ENCODE data around the gene UCN3. TPM values are rescaled to one million over a fixed set of nuclear protein-coding genes. Genes with fewer than 3 reads are reported as not detected.
A peak's percentile ranks its signal among the peaks of the same experiment; 100 is the strongest.
"Not testable (repeated sequence)": the region's sequence is repeated elsewhere in the genome, so short reads cannot be mapped to it uniquely, and the experiment has no call there.

UCN3 gene
- total RNA-seq, 1 experiment from 2014 or later = not detected

- DNase-seq (ENCODE audit: low spot score) = no peak
These were observed 39.7 kb downstream of the UCN3 start, which contains the start of gene TUBAL3 for GRCh38 chr10:5404208-5405041. TSS of gene TUBAL3 (minus strand) at chr10:5404828. CDS start at chr10:5404792, 36 bp downstream.

GRCh38 chr10:5406918-5407317 is 42.2 kb downstream of the UCN3 start:
- no peak for DNase-seq (ENCODE audit: low spot score)

- DNase-seq (ENCODE audit: low spot score) = not testable (repeated sequence)
These were observed 46.0 kb downstream of the UCN3 start for GRCh38 chr10:5410787-5411186.

- no peak for DNase-seq (ENCODE audit: low spot score)
These were observed 47.1 kb downstream of the UCN3 start for GRCh38 chr10:5411941-5412276.

- peak; percentile 81 for DNase-seq (ENCODE audit: low spot score)
These were observed 47.6 kb downstream of the UCN3 start, which contains the start of gene NET1 for GRCh38 chr10:5412277-5412941. TSS of gene NET1 (plus strand) at chr10:5412557. CDS start at chr10:5412693, 136 bp downstream.

GRCh38 chr10:5413012-5413938 is 48.5 kb downstream of the UCN3 start:
- peak; percentile 27 for DNase-seq (ENCODE audit: low spot score)

DNA sequence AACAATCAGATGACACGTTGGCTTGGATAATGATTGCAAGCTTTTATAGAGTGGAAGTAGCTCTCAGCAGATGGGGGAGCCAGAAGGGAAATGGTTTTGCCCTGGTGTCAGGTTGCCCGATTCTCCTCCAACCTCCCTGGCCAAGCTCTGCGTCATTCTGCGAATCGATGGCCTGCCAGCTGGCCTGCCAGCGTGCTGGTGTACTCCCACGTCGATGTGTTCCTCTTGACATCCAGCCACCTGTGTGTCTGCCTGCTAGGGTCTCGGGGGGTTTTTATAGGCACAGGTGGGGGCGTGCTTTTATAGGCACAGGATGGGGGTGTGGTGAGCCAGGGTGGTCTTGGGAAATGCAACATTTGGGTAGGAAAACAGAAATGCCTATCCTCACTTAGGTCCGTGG is 52.2 kb downstream of the UCN3 start:
- no peak for DNase-seq (ENCODE audit: low spot score)

DNA sequence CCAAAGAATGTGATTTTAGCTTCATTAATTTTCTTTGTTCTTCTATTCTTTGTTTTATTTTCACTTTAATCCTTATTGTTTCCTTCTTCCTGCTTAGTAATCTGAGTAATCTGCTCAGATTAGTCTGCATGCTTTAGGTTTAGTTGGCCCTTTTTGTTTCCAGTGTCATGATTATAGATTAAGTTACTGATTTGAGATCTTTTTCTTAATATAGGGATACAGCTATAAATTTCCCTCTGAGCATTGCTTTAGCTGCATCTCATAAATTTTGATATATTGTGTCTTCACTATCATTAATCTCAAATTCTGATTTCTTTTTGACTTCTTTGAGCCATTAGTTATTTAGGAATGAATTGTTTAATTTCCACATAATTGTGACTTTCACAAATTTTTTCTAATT is 53.8 kb downstream of the UCN3 start:
- DNase-seq (ENCODE audit: low spot score) = no peak

DNA sequence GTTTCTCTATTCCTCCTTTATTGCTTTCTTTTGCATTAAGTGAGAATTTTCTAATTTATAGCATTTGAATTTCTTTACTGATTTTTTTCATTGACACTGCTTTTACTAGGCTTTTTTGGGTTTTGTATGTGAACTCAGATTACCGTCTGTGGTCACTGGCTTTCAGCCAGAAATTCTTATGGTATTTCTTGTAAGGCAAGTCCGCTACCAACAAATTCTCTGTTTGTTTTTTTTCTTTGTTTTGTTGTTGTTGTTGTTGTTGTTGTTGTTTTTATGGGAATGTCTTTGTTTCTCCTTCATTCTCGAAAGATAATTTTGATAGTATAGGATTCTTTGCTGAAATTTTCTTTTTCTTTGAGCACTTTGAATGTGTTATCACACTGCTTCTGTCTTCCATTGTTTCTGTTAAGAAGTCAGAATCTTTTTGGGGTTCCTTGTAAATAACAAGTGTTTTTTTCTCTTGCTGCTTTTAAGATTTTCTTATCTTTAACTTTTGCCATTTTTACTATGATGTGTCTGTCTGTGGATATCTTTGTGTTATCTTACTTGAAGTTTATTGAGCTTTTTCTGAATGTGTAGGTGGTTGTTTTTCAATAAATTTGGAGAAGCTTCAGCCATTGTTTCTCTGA is 54.8 kb downstream of the UCN3 start:
- DNase-seq (ENCODE audit: low spot score) = no peak

DNA sequence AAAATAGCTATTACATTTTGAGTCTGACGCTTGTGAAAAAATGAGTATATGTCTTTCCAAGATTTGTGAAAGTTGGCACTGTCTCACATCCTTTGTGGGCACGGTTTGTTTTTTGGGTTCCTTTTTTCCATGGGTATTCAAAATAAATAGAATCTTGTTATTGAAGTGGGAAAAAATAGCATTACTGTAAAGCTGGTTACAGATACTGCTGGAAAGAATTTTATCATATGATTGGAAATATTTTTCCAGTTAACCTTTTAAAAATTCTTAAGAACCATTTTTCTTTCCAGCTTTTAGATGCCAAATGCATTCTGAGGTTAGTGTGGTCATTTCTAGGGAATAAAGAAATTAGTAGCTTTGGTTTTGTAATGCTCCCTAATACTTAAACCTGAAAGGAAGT is 59.0 kb downstream of the UCN3 start:
- DNase-seq (ENCODE audit: low spot score) = no peak

Other genes starting within 250 kb of the UCN3 start
- gene AKR1C8, start 179.8 kb upstream of the UCN3 start, total RNA-seq (2014; rRNA removed; shearing (Covaris generic)) = 0.08 and 0.12 TPM in 2 replicates
- gene AKR1C4, start 168.1 kb upstream of the UCN3 start, total RNA-seq (2014; rRNA removed; shearing (Covaris generic)) = not detected in 2 replicates
- gene TUBAL3, start 39.9 kb downstream of the UCN3 start, total RNA-seq (2014; rRNA removed; shearing (Covaris generic)) = 0.25 TPM in 1 of 2 replicates, not detected in the other
- gene NET1, start 47.6 kb downstream of the UCN3 start, total RNA-seq (2014; rRNA removed; shearing (Covaris generic)) = 12.6 and 13.0 TPM in 2 replicates
- gene CALML5, start 134.6 kb downstream of the UCN3 start, total RNA-seq (2014; rRNA removed; shearing (Covaris generic)) = not detected in 2 replicates
- not detected in 2 replicates for gene CALML3, start 160.0 kb downstream of the UCN3 start, total RNA-seq (2014; rRNA removed; shearing (Covaris generic))

Measured in H4 (cell line).